ENCODE data around the gene LRTM2.

The LRTM2 gene

GRCh38 chr12:1830981-1831963 is 10.9 kb downstream of the LRTM2 start:
- Histone ChIP-seq H3K36me3 (ENCODE audit: control insufficient read depth, insufficient read depth, low read length) (no peaks in the 10 kb centered on the region), H3K4me3 (replicated peaks; ENCODE audit: low read depth, low read length) (no peak overlapping the region), H3K27me3 (replicated peaks; ENCODE audit: control insufficient read depth, insufficient read depth, low read length) (no peaks in the 10 kb centered on the region; the same call in none of the 2 replicates)
- TF ChIP-seq CTCF (IDR thresholded peaks at IDR 0.05; ENCODE audit: insufficient read depth, low read length, poor library complexity, severe bottlenecking): no peak
- DNase-seq (ENCODE audit: extremely low read depth, insufficient read length): no peak

- no peak overlapping the region for H3K4me3 ChIP-seq (replicated peaks; ENCODE audit: low read depth, low read length)
- DNase-seq (ENCODE audit: extremely low read depth, insufficient read length): no peak
- no peaks in the 10 kb centered on the region for H3K36me3 ChIP-seq (ENCODE audit: control insufficient read depth, insufficient read depth, low read length)
- TF ChIP-seq CTCF (IDR thresholded peaks at IDR 0.05; ENCODE audit: insufficient read depth, low read length, poor library complexity, severe bottlenecking): no peak
- H3K27me3 ChIP-seq (replicated peaks; ENCODE audit: control insufficient read depth, insufficient read depth, low read length): no peaks in the 10 kb centered on the region; the same call in none of the 2 replicates
Observed at GRCh38 chr12:1832801-1833595, 12.6 kb downstream of the LRTM2 start.

GRCh38 chr12:1833596-1834028 is 13.2 kb downstream of the LRTM2 start:
- H3K27me3 ChIP-seq (replicated peaks; ENCODE audit: control insufficient read depth, insufficient read depth, low read length): no peaks in the 10 kb centered on the region; the same call in none of the 2 replicates
- no peak for DNase-seq (ENCODE audit: extremely low read depth, insufficient read length)
- no peak for TF ChIP-seq CTCF (IDR thresholded peaks at IDR 0.05; ENCODE audit: insufficient read depth, low read length, poor library complexity, severe bottlenecking)
- no peak overlapping the region for H3K4me3 ChIP-seq (replicated peaks; ENCODE audit: low read depth, low read length)
- H3K36me3 ChIP-seq (ENCODE audit: control insufficient read depth, insufficient read depth, low read length): no peaks in the 10 kb centered on the region

- Histone ChIP-seq H3K27me3 (replicated peaks; ENCODE audit: control insufficient read depth, insufficient read depth, low read length) (no peaks in the 10 kb centered on the region; the same call in none of the 2 replicates), H3K4me3 (replicated peaks; ENCODE audit: low read depth, low read length) (no peak overlapping the region), H3K36me3 (ENCODE audit: control insufficient read depth, insufficient read depth, low read length) (no peaks in the 10 kb centered on the region)
- TF ChIP-seq CTCF (IDR thresholded peaks at IDR 0.05; ENCODE audit: insufficient read depth, low read length, poor library complexity, severe bottlenecking): no peak
- no peak for DNase-seq (ENCODE audit: extremely low read depth, insufficient read length)
Observed at GRCh38 chr12:1834186-1834925, 14.0 kb downstream of the LRTM2 start.
